ENCODE measurements around the gene WDR82. TPM values are rescaled to one million over a fixed set of nuclear protein-coding genes. Genes with fewer than 3 reads are reported as not detected.

WDR82 gene
- total and polyA plus RNA-seq, 9 of the 15 experiments (the other 6 are each of a cell fraction or from before 2014, with no cell fraction given), result 6.4 to 62.9 (median 37.1) TPM

DNA sequence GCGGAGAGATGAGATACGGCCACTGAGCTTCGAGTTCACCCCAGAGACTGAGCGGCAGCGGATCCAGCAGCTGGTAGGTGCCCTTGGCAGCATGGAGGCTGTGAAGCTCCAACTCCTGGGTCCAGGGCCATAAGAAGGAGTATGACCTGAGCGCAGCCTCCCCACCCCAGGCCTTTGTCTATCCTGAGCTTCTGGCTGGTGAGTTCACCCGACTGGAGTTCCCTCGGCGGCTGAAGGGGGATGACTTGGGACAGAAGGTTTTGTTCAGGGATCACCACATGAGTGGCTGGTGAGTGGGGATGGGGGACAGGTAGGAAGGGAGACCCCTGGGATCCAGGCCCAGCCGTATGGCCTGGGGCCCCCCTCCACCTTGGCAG lies 30.3 kb downstream of the WDR82 start:
- no peaks in the 10 kb centered on the region for H3K79me2 ChIP-seq (ENCODE audit: control insufficient read depth, insufficient read depth, low read length)
- 0 out of 2 replicates have a peak, but pooled peaks cover 6% of the 10 kb centered on the region for H4K20me1 ChIP-seq (replicated peaks; ENCODE audit: control insufficient read depth, insufficient read depth, low read length)
- peaks cover 11 to 21% of the 10 kb centered on the region in 2 experiments; a peak in 4 of 5 replicates for H3K4me1 ChIP-seq (replicated peaks in 1 of 2; ENCODE audit: control insufficient read depth in 2 of 2, insufficient read depth in 2 of 2, low read length in 2 of 2)
- no peak overlapping the region for H3K9ac ChIP-seq (ENCODE audit: insufficient read depth in 1 of 2, low read depth in 2 of 2, low read length in 2 of 2)
- H3K4me3 ChIP-seq, result no peak overlapping the region
- in situ Hi-C loops (cut with MboI) (no loop called here), intact Hi-C loops (cut with micrococcal nuclease) (no loop called here)
- H3K9me3 ChIP-seq (replicated peaks; ENCODE audit: control insufficient read depth, insufficient read depth, low read depth, low read length), result no peaks in the 10 kb centered on the region
- TF ChIP-seq EP400 (IDR thresholded peaks at IDR 0.05) (no peak), RAD21 (CRISPR knock-in tag; conservative IDR thresholded peaks at IDR 0.05 in 1 of 2, IDR thresholded peaks at IDR 0.05 in 1 of 2) (no peak), HNRNPH1 (optimal IDR thresholded peaks at IDR 0.05; ENCODE audit: low read depth, low read length) (no peak), POLR2G (IDR thresholded peaks at IDR 0.05; ENCODE audit: low read depth, low read length) (peak; percentile 46; the same call in 1 of the 2 replicates)
- no peaks in the 10 kb centered on the region for H3K9me1 ChIP-seq (ENCODE audit: control insufficient read depth, insufficient read depth, low read length)
- peaks cover 28% of the 10 kb centered on the region; the same call in 2 of the 3 replicates for H3K36me3 ChIP-seq (ENCODE audit: control insufficient read depth, insufficient read depth, low read length)
- 79% methylated on average over 5 of the region's 10 CpGs for WGBS (ENCODE audit: insufficient coverage, low coverage, missing lambda C conversion rate)
- DNase-seq (ENCODE audit: extremely low read depth in 1 of 4, low spot score in 3 of 4), result no peak
- TSS peak; percentile 30 for BruUV-seq (replicated peaks)
- ChIA-PET CTCF (ENCODE audit: low intra/inter-chr PET ratio) (no interaction called here), POLR2A (interaction anchor here (0.6 to 1.9 kb wide), 7 partner anchors 8 to 114 kb away, joined by 3 to 10 read pairs (median 4); no protein-coding TSS in a partner anchor)
- FAIRE-seq, result no peak
- H3K4me2 ChIP-seq (ENCODE audit: insufficient read depth, low read length), result no peak overlapping the region
- H3K27me3 ChIP-seq (ENCODE audit: control insufficient read depth in 2 of 2, insufficient read depth in 2 of 2, low read length in 2 of 2), result no peaks in the 10 kb centered on the region
- H3K27ac ChIP-seq (ENCODE audit: extremely low read depth, low read depth, low read length), result no peak overlapping the region
- no peak for ATAC-seq
- H2AFZ ChIP-seq (ENCODE audit: low read depth, low read length), result no peak overlapping the region
